Stomach (tissue), 4 donors: ENCODE results near the gene SLC35F2.

Source experiments
- CTCF ChIP-seq, 7 experiments: fragments of 450-650 bp in 4 of 7; fragments of 200-600 bp in 3 of 7; sonication (generic) in 3 of 7; IDR thresholded peaks; one replicate each; pipeline ENCODE4 v1.5.1; 2016 to 2019; ENCODE audit warnings: antibody characterized with exemption in 7 of 7, control low read depth in 2 of 7, mild to moderate bottlenecking in 1 of 7
- EP300 ChIP-seq: sonication (generic); formaldehyde crosslinking; IDR thresholded peaks from one replicate; pipeline ENCODE4 v1.6.1; 2017; ENCODE audit warnings: antibody characterized with exemption
- POLR2A ChIP-seq, 4 donors: fragments of 450-650 bp; IDR thresholded peaks; one replicate each; pipeline ENCODE4 v1.6.1; 2016; ENCODE audit warnings: antibody characterized with exemption in 4 of 4, control low read depth in 2 of 4, mild to moderate bottlenecking in 1 of 4, moderate library complexity in 1 of 4

- no peak for TF ChIP-seq CTCF (IDR thresholded peaks at IDR 0.05)
- no peak for TF ChIP-seq POLR2A (IDR thresholded peaks at IDR 0.05)
- TF ChIP-seq EP300 = no peak
Observed at GRCh38 chr11:107785401-107785800, 73.2 kb downstream of the SLC35F2 start.
